ENCODE measurements around the gene ABCC1. TPM values are rescaled to one million over a fixed set of nuclear protein-coding genes. Genes with fewer than 3 reads are reported as not detected.
"Not testable (repeated sequence)": the region's sequence is repeated elsewhere in the genome, so short reads cannot be mapped to it uniquely, and the experiment has no call there.

Gene ABCC1
- total and polyA plus RNA-seq, 2 of the 4 experiments (the other 2 are of a cell fraction), result 39.4 to 66.0 TPM

GRCh38 chr16:16190966-16191365 lies 241.6 kb downstream of the ABCC1 start:
- H3K36me3 ChIP-seq (ENCODE audit: control insufficient read depth, insufficient read depth, low read length); H3K4me3 ChIP-seq (ENCODE audit: insufficient read depth, low read depth, low read length); H4K8ac ChIP-seq (ENCODE audit: low read depth in 2 of 2, low read length in 2 of 2); H3K9me1 ChIP-seq (ENCODE audit: insufficient read depth, low read length); H2BK5ac ChIP-seq (ENCODE audit: low read depth, low read length, poor library complexity, severe bottlenecking); H3K4me1 ChIP-seq (ENCODE audit: control insufficient read depth, insufficient read depth, low read length); POLR2A ChIA-PET (ENCODE audit: unreplicated experiment); H3K4me2 ChIP-seq (ENCODE audit: low read depth, low read length); H3K27me3 ChIP-seq (ENCODE audit: control insufficient read depth, insufficient read depth, low read length); H3K4ac ChIP-seq (ENCODE audit: low read depth, low read length); H3K27ac ChIP-seq (ENCODE audit: insufficient read depth, low read length); H3K23ac ChIP-seq (ENCODE audit: low read depth, low read length); H3K9ac ChIP-seq (ENCODE audit: low read depth, low read length); H4K91ac ChIP-seq (ENCODE audit: insufficient read depth, low read depth, low read length); H2BK120ac ChIP-seq (ENCODE audit: low read depth, low read length); H3K18ac ChIP-seq (ENCODE audit: low read depth, low read length); H2BK20ac ChIP-seq (ENCODE audit: low read depth, low read length); CTCF ChIA-PET; H2AK9ac ChIP-seq (replicated peaks; ENCODE audit: low read depth, low read length, poor library complexity); H3K14ac ChIP-seq (replicated peaks; ENCODE audit: low read depth, low read length); ATAC-seq (ENCODE audit: low read depth); H2AK5ac ChIP-seq (ENCODE audit: low read depth, low read length); H2AFZ ChIP-seq (replicated peaks; ENCODE audit: low read length, poor library complexity); H4K5ac ChIP-seq (ENCODE audit: low read depth, low read length); BruUV-seq (replicated peaks); dilution Hi-C loops (cut with HindIII; ENCODE audit: low sequenced_read_pairs, unreplicated experiment); H3K79me1 ChIP-seq (ENCODE audit: low read depth in 1 of 2, low read length in 2 of 2); DNase-seq; H4K20me1 ChIP-seq (ENCODE audit: insufficient read depth, low read length); H3K56ac ChIP-seq (ENCODE audit: extremely low read depth, insufficient read depth, low read length); H3K9me3 ChIP-seq (ENCODE audit: control insufficient read depth, insufficient read depth, low read length); H2BK15ac ChIP-seq (ENCODE audit: low read depth, low read length): not testable (repeated sequence)
- intact Hi-C loops (cut with micrococcal nuclease), result loop anchor here (5.0 to 10.0 kb wide), 2 partner anchors 419 to 486 kb away; no protein-coding TSS in a partner anchor
- in situ Hi-C loops (cut with MboI; ENCODE audit: low sequenced_read_pairs), result loop anchor here (10.0 kb wide), 1 partner anchor 426 kb away; no protein-coding TSS in a partner anchor
- WGBS, 2 experiments (ENCODE audit: extremely low coverage in 2 of 2, insufficient read length in 1 of 2), result 97% methylated on average over 4 of the region's 12 CpGs; no CpG with 5 or more reads in 1 of the 2 experiments

All from IMR-90 (cell line).